Suprapubic skin (tissue), 3 donors: Measurements from ENCODE around the gene CST2.

Source experiments
- CTCF ChIP-seq, 2 donors: fragments of 200-600 bp in 1 of 2; fragments of 450-650 bp in 1 of 2; sonication (generic) in 1 of 2; IDR thresholded peaks; one replicate each; pipeline ENCODE4 v1.5.1; 2016 to 2019; ENCODE audit warnings: antibody characterized with exemption in 2 of 2, mild to moderate bottlenecking in 1 of 2, moderate library complexity in 1 of 2
- POLR2AphosphoS5 ChIP-seq, 3 donors: sonication (generic); formaldehyde crosslinking; IDR thresholded peaks; one replicate each; pipeline ENCODE4 v1.6.1; 2017; ENCODE audit warnings: antibody characterized with exemption in 3 of 3

GRCh38 chr20:23869520-23869919 lies 43.0 kb upstream of the CST2 start:
- no peak for TF ChIP-seq CTCF (IDR thresholded peaks at IDR 0.05)
- TF ChIP-seq POLR2AphosphoS5 (IDR thresholded peaks at IDR 0.05), result no peak
